PC-9 (cell line): Measurements from ENCODE around the gene TM4SF1. TPM values are rescaled to one million over a fixed set of nuclear protein-coding genes. Genes with fewer than 3 reads are reported as not detected.

Source experiments
- BruUV-seq: library from RNA; stranded (reverse); fragments of 400-500 nt; replicated peaks from 2 replicates; lab custom pipeline; 2021; lab: Mats Ljungman, UMichigan
- CTCF ChIA-PET: fragments of 300-600 bp; sonication (Branson Sonifier 250); formaldehyde crosslinking; loops from one replicate; lab custom pipeline; 2022; ENCODE audit warnings: antibody characterized with exemption; lab: Charles Lee
- POLR2A ChIA-PET: fragments of 300-600 bp; sonication (Branson Sonifier 250); formaldehyde crosslinking; loops from one replicate; lab custom pipeline; 2022; ENCODE audit warnings: antibody characterized with exemption; ENCODE audit not compliant: unreplicated experiment; lab: Charles Lee
- DNase-seq, 2 experiments: peaks; one replicate each; pipeline versions ENCODE4 v3.0.0 to v3.0.0-alpha.2; 2015 to 2022; ENCODE audit warnings: mixed read lengths in 1 of 2
- H2AFZ ChIP-seq: fragments of 200-600 bp; sonication (generic); 2 replicates; pipeline ENCODE4 v1.8.1; 2017; ENCODE audit warnings: antibody characterized with exemption
- H3F3A ChIP-seq: fragments of 200-600 bp; sonication (generic); 2 replicates; pipeline ENCODE4 v1.8.1; 2017; ENCODE audit warnings: antibody characterized with exemption, mild to moderate bottlenecking, low read depth; ENCODE audit not compliant: insufficient read depth
- H3K27ac ChIP-seq: fragments of 200-600 bp; sonication (generic); 2 replicates; pipeline ENCODE4 v1.6.1; 2016; ENCODE audit warnings: mixed run types
- H3K27me3 ChIP-seq: fragments of 200-600 bp; sonication (generic); 2 replicates; pipeline ENCODE4 v1.6.1; 2016; ENCODE audit warnings: low read depth, mixed run types; ENCODE audit not compliant: insufficient read depth
- H3K36me3 ChIP-seq: fragments of 200-600 bp; sonication (generic); 2 replicates; pipeline ENCODE4 v1.6.1; 2016; ENCODE audit warnings: low read depth, mixed run types
- H3K4me1 ChIP-seq: fragments of 200-600 bp; sonication (generic); replicated peaks from 2 replicates; pipeline ENCODE4 v1.6.1; 2016; ENCODE audit warnings: mixed run types; ENCODE audit not compliant: insufficient read depth
- H3K4me2 ChIP-seq: fragments of 200-600 bp; sonication (generic); 2 replicates; pipeline ENCODE4 v1.6.1; 2017; ENCODE audit warnings: mixed run types
- H3K4me3 ChIP-seq: fragments of 200-600 bp; sonication (generic); 2 replicates; pipeline ENCODE4 v1.6.1; 2016; ENCODE audit warnings: mixed run types
- H3K79me2 ChIP-seq: fragments of 200-600 bp; sonication (generic); 2 replicates; pipeline ENCODE4 v1.6.1; 2017; ENCODE audit warnings: low read depth, mixed run types
- H3K9me2 ChIP-seq: fragments of 200-600 bp; sonication (generic); 2 replicates; pipeline ENCODE4 v1.8.1; 2017; ENCODE audit warnings: mild to moderate bottlenecking; ENCODE audit not compliant: insufficient read depth
- H3K9me3 ChIP-seq: fragments of 200-600 bp; sonication (generic); 2 replicates; pipeline ENCODE4 v1.8.1; 2016; ENCODE audit warnings: low read depth; ENCODE audit not compliant: insufficient read depth
- H4K20me1 ChIP-seq: fragments of 200-600 bp; sonication (generic); 2 replicates; pipeline ENCODE4 v1.8.1; 2017; ENCODE audit not compliant: insufficient read depth
- EZH2 ChIP-seq: fragments of 200-600 bp; sonication (generic); IDR thresholded peaks from 2 replicates; pipeline ENCODE4 v1.8.0; 2017; ENCODE audit warnings: antibody characterized with exemption, low read depth
- intact Hi-C: fragments of 100-400 bp; cut with micrococcal nuclease; formaldehyde crosslinking; loops from one replicate; pipeline ENCODE4 v1.10.0; 2022; ENCODE audit not compliant: unreplicated experiment
- total RNA-seq: library from RNA; stranded (reverse); gene quantifications from 2 replicates; pipeline ENCODE4 v1.2.3, GENCODE V29; 2021
- TF ChIP-seq, protein P1 (sequence below): fragments of 200-600 bp; sonication (generic); conservative IDR thresholded peaks from 2 replicates; pipeline ENCODE4 v1.6.1; 2017; ENCODE audit warnings: mixed run types, antibody characterized with exemption, mild to moderate bottlenecking, moderate library complexity

The TM4SF1 gene
- total RNA-seq, 1 experiment from 2014 or later, result 146 TPM

DNA sequence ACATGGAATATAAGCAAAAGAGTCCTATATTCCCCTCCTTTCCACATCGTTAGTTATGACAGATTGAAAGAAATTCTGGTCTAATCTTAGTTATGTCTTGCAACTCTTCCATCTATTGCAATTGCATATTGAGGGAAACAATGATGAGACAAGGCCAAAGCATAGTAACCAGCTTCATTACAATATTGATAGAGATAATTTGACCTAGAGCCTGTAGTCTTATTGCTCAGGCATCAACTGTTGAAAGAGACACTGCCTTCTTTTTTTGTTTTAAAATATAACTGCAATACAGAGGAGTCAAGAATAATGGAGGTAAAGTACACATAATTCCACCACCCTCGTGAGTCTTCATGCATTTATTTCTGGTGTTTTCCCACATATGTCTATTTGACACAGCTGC lies 46.1 kb downstream of the TM4SF1 start:
- BruUV-seq, result no TSS peak

DNA sequence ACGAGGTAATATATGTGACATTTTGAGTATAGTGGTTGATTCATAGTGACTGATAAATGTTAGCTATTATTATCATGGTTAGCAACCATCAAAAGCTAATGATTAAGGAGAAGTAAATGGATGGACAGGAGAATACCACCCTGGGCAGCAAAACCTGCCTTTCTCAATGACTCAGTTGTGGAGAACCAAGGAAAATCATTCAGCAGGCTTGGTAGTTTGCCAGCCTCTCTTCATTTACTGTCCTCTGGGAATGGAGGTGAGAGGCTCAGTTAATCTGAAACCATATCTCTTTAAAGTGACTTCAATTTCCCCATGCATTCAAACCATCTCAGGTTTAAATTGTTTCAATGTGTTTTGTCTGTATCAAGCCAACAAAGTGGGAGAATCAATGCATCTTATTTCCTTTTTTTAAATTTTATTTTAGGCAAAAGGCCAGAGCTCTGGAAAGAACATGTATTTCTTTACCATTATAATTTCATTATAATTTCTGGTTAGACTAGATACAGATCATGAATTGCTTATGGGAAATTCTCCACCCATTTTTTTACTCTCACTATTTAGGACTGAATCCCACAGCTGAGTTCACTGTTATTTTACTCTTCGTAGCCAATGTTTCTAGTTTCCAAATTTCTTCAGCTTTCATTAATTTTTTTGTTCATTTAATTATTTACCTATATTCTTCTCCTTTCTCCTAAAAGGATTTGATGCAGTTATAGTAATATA lies 46.7 kb downstream of the TM4SF1 start:
- Histone ChIP-seq H3K27ac (no peak overlapping the region), H3F3A (no peaks in the 10 kb centered on the region), H3K9me3 (no peaks in the 10 kb centered on the region), H3K4me3 (no peak overlapping the region), H4K20me1 (no peaks in the 10 kb centered on the region), H3K79me2 (no peaks in the 10 kb centered on the region), H3K36me3 (no peaks in the 10 kb centered on the region), H2AFZ (no peak overlapping the region), H3K9me2 (no peaks in the 10 kb centered on the region), H3K4me2 (no peak overlapping the region), H3K27me3 (no peaks in the 10 kb centered on the region), H3K4me1 (peaks cover 5% of the 10 kb centered on the region; the same call in 1 of the 2 replicates)
- intact Hi-C loops, result no loop called here
- POLR2A ChIA-PET, result interaction anchor here (0.6 kb wide), 1 partner anchor 31 kb away, joined by 3 read pairs; no protein-coding TSS in a partner anchor
- CTCF ChIA-PET, result interaction anchor here (0.5 to 0.6 kb wide), 2 partner anchors 157 to 376 kb away, joined by 3 to 4 read pairs; no protein-coding TSS in a partner anchor
- no TSS peak for BruUV-seq
- DNase-seq, result no peak
- no peak for TF ChIP-seq EZH2
- TF ChIP-seq, protein P1, sequence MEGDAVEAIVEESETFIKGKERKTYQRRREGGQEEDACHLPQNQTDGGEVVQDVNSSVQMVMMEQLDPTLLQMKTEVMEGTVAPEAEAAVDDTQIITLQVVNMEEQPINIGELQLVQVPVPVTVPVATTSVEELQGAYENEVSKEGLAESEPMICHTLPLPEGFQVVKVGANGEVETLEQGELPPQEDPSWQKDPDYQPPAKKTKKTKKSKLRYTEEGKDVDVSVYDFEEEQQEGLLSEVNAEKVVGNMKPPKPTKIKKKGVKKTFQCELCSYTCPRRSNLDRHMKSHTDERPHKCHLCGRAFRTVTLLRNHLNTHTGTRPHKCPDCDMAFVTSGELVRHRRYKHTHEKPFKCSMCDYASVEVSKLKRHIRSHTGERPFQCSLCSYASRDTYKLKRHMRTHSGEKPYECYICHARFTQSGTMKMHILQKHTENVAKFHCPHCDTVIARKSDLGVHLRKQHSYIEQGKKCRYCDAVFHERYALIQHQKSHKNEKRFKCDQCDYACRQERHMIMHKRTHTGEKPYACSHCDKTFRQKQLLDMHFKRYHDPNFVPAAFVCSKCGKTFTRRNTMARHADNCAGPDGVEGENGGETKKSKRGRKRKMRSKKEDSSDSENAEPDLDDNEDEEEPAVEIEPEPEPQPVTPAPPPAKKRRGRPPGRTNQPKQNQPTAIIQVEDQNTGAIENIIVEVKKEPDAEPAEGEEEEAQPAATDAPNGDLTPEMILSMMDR, result no peak

More for the DNA sequence above, 46.1 kb downstream of the TM4SF1 start:
- Histone ChIP-seq H3K27me3 (no peaks in the 10 kb centered on the region), H3K4me3 (no peak overlapping the region), H3F3A (no peaks in the 10 kb centered on the region), H3K9me2 (no peaks in the 10 kb centered on the region), H3K79me2 (no peaks in the 10 kb centered on the region), H3K4me2 (no peak overlapping the region), H2AFZ (no peak overlapping the region; the same call in 1 of the 2 replicates), H4K20me1 (no peaks in the 10 kb centered on the region), H3K36me3 (no peaks in the 10 kb centered on the region), H3K4me1 (peaks cover 5% of the 10 kb centered on the region; the same call in 1 of the 2 replicates), H3K9me3 (no peaks in the 10 kb centered on the region), H3K27ac (no peak overlapping the region)
- intact Hi-C loops, result no loop called here
- TF ChIP-seq, protein P1, result no peak
- no peak for TF ChIP-seq EZH2
- CTCF ChIA-PET, result interaction anchor here (0.6 kb wide), 1 partner anchor 157 kb away, joined by 4 read pairs; no protein-coding TSS in a partner anchor
- DNase-seq, result no peak
- POLR2A ChIA-PET, result no interaction called here

DNA sequence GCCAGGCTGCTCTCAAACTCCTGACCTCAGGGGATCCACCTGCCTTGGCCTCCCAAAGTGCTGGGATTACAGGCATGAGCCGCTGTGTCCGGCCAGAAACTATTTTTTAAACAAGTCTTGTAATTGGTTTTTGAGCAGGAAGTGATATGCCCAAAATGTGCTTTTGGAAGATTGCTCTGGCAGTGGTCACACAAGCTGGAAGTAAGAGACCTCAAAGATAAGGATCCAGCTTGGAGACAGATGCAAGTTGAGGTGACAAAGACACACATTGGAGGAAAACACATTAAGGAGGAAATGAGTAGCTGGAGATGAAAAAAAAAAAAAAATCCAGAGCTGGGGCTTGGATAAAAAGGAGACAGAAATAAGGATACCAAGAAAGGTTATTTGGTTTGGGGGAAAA lies 50.3 kb downstream of the TM4SF1 start:
- Histone ChIP-seq H3K9me2 (no peaks in the 10 kb centered on the region), H3K27ac (no peak overlapping the region), H3K9me3 (no peaks in the 10 kb centered on the region), H3F3A (no peaks in the 10 kb centered on the region), H3K4me3 (no peak overlapping the region), H3K4me1 (peaks cover 5% of the 10 kb centered on the region; the same call in 1 of the 2 replicates), H3K27me3 (no peaks in the 10 kb centered on the region), H2AFZ (no peak overlapping the region), H3K79me2 (no peaks in the 10 kb centered on the region), H3K36me3 (no peaks in the 10 kb centered on the region), H3K4me2 (no peak overlapping the region), H4K20me1 (no peaks in the 10 kb centered on the region)
- POLR2A ChIA-PET, result no interaction called here
- intact Hi-C loops, result no loop called here
- DNase-seq, result no peak
- TF ChIP-seq, protein P1, result no peak
- no peak for TF ChIP-seq EZH2
- CTCF ChIA-PET, result interaction anchor here (0.5 kb wide), 1 partner anchor 371 kb away, joined by 6 read pairs; no protein-coding TSS in a partner anchor
- BruUV-seq, result no TSS peak
